Neural progenitor cell (in vitro differentiated cells): ENCODE results near the gene TMED9. TPM values are rescaled to one million over a fixed set of nuclear protein-coding genes. Genes with fewer than 3 reads are reported as not detected.

Experiments
- DNase-seq: peaks from one replicate; pipeline ENCODE4 v3.0.0-alpha.2; 2016; ENCODE audit warnings: low spot score
- H2AFZ ChIP-seq: fragments of 200-600 bp; sonication (generic); replicated peaks from 2 replicates; pipeline ENCODE4 v1.6.1; 2016; ENCODE audit warnings: antibody characterized with exemption
- H3F3A ChIP-seq: fragments of 200-600 bp; sonication (generic); 2 replicates; pipeline ENCODE4 v1.6.1; 2016; ENCODE audit warnings: antibody characterized with exemption, low read depth
- H3K27ac ChIP-seq: fragments of 200-600 bp; sonication (generic); 2 replicates; pipeline ENCODE4 v1.5.1; 2016; ENCODE audit warnings: mild to moderate bottlenecking
- H3K27me3 ChIP-seq: fragments of 200-600 bp; sonication (generic); 2 replicates; pipeline ENCODE4 v1.6.1; 2016; ENCODE audit warnings: mild to moderate bottlenecking, moderate library complexity
- H3K36me3 ChIP-seq: fragments of 200-600 bp; sonication (generic); 2 replicates; pipeline ENCODE4 v1.5.1; 2016
- H3K4me1 ChIP-seq: fragments of 200-600 bp; sonication (generic); 2 replicates; pipeline ENCODE4 v1.6.1; 2016; ENCODE audit warnings: mixed run types
- H3K4me2 ChIP-seq: fragments of 200-600 bp; sonication (generic); 2 replicates; pipeline ENCODE4 v1.6.1; 2016
- H3K4me3 ChIP-seq: fragments of 200-600 bp; sonication (generic); 2 replicates; pipeline ENCODE4 v1.5.1; 2016
- H3K79me2 ChIP-seq: fragments of 200-600 bp; sonication (generic); 2 replicates; pipeline ENCODE4 v1.6.1; 2016; ENCODE audit warnings: low read depth
- H3K9ac ChIP-seq: fragments of 200-600 bp; sonication (generic); 2 replicates; pipeline ENCODE4 v1.6.1; 2016
- H3K9me3 ChIP-seq: fragments of 200-600 bp; sonication (generic); 2 replicates; pipeline ENCODE4 v1.5.1; 2016; ENCODE audit warnings: low read depth
- H4K20me1 ChIP-seq: fragments of 200-600 bp; sonication (generic); 2 replicates; pipeline ENCODE4 v1.6.1; 2016; ENCODE audit warnings: low read depth
- H3K27ac Mint-ChIP-seq: 3 replicates; pipeline ENCODE4 v1.8.0; 2021; ENCODE audit warnings: mixed read lengths
- H3K27me3 Mint-ChIP-seq: 2 replicates; pipeline ENCODE4 v1.8.0; 2022; ENCODE audit warnings: low read depth, mild to moderate bottlenecking, inconsistent platforms, moderate library complexity, mixed read lengths; ENCODE audit not compliant: insufficient read depth
- H3K36me3 Mint-ChIP-seq: 3 replicates; pipeline ENCODE4 v1.8.0; 2021; ENCODE audit warnings: mixed read lengths
- H3K4me1 Mint-ChIP-seq: 3 replicates; pipeline ENCODE4 v1.8.0; 2021; ENCODE audit warnings: mixed read lengths
- H3K4me3 Mint-ChIP-seq: 3 replicates; pipeline ENCODE4 v1.8.0; 2021; ENCODE audit warnings: mild to moderate bottlenecking, moderate library complexity, mixed read lengths
- H3K9me3 Mint-ChIP-seq: 3 replicates; pipeline ENCODE4 v1.8.0; 2020; ENCODE audit warnings: mixed read lengths
- EZH2 ChIP-seq: fragments of 200-600 bp; sonication (generic); IDR thresholded peaks from 2 replicates; pipeline ENCODE4 v1.6.1; 2017; ENCODE audit warnings: antibody characterized with exemption, mild to moderate bottlenecking, moderate library complexity
- EZH2phosphoT487 ChIP-seq: fragments of 200-600 bp; sonication (generic); IDR thresholded peaks from 2 replicates; pipeline ENCODE4 v1.6.1; 2017; ENCODE audit warnings: antibody characterized with exemption
- total RNA-seq: library from RNA; depleted of rRNA; stranded (reverse); fragments of >200 nt; gene quantifications from 2 replicates; pipeline ENCODE4 v1.2.3, GENCODE V29; 2015; ENCODE audit warnings: low replicate concordance
- TF ChIP-seq, protein P1 (sequence below): fragments of 200-600 bp; sonication (generic); IDR thresholded peaks from 2 replicates; pipeline ENCODE4 v1.5.1; 2017; ENCODE audit warnings: antibody characterized with exemption, mild to moderate bottlenecking

Gene TMED9
- total RNA-seq, 1 donor from 2014 or later: 30.9 TPM

DNA sequence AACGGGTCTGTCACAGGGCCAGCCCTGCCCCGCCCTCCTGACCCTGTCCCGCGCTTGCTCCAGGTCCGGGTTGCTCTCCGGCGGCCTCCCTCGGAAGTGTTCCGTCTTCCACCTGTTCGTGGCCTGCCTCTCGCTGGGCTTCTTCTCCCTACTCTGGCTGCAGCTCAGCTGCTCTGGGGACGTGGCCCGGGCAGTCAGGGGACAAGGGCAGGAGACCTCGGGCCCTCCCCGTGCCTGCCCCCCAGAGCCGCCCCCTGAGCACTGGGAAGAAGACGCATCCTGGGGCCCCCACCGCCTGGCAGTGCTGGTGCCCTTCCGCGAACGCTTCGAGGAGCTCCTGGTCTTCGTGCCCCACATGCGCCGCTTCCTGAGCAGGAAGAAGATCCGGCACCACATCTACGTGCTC, 12.1 kb downstream of the TMED9 start:
- no peak overlapping the region for H2AFZ ChIP-seq
- no peak overlapping the region for H3K4me2 ChIP-seq
- no peaks in the 10 kb centered on the region for H3K36me3 ChIP-seq
- no peak for TF ChIP-seq EZH2phosphoT487
- TF ChIP-seq, protein P1, sequence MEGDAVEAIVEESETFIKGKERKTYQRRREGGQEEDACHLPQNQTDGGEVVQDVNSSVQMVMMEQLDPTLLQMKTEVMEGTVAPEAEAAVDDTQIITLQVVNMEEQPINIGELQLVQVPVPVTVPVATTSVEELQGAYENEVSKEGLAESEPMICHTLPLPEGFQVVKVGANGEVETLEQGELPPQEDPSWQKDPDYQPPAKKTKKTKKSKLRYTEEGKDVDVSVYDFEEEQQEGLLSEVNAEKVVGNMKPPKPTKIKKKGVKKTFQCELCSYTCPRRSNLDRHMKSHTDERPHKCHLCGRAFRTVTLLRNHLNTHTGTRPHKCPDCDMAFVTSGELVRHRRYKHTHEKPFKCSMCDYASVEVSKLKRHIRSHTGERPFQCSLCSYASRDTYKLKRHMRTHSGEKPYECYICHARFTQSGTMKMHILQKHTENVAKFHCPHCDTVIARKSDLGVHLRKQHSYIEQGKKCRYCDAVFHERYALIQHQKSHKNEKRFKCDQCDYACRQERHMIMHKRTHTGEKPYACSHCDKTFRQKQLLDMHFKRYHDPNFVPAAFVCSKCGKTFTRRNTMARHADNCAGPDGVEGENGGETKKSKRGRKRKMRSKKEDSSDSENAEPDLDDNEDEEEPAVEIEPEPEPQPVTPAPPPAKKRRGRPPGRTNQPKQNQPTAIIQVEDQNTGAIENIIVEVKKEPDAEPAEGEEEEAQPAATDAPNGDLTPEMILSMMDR: no peak
- no peak for TF ChIP-seq EZH2
- no peak overlapping the region for H3K27ac ChIP-seq
- no peaks in the 10 kb centered on the region for H3K9me3 Mint-ChIP-seq
- peaks cover 23% of the 10 kb centered on the region for H3K4me1 Mint-ChIP-seq
- no peak for DNase-seq
- H3K79me2 ChIP-seq: peaks cover 4% of the 10 kb centered on the region
- peaks cover 14% of the 10 kb centered on the region for H3F3A ChIP-seq
- peaks cover 4% of the 10 kb centered on the region for H3K27me3 Mint-ChIP-seq
- no peak overlapping the region for H3K9ac ChIP-seq
- H3K27me3 ChIP-seq: peaks cover 7% of the 10 kb centered on the region
- H3K9me3 ChIP-seq: no peaks in the 10 kb centered on the region
- H3K36me3 Mint-ChIP-seq: peaks cover 2% of the 10 kb centered on the region
- no peak overlapping the region for H3K27ac Mint-ChIP-seq
- no peaks in the 10 kb centered on the region for H3K4me1 ChIP-seq
- no peaks in the 10 kb centered on the region for H4K20me1 ChIP-seq
- H3K4me3 ChIP-seq: no peak overlapping the region
- no peak overlapping the region for H3K4me3 Mint-ChIP-seq

DNA sequence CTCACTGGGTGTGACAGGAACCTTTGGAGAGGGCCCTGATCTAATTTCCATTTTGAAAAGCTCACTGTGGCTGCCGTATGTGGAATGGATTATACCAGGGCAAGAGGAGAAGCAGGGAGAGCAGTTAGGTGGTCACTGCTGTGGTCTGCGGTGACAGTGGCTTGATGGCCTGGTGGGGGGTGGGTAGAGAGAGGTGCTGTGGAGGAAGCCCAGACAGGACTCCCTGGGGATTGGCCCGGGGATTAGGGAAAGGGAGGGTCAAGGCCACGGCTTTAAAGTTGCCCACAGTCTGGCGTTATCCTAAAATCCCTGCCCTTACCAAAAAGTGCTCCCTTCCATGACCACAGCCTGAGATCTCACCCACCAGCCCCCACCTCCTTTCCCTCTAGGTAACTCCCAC, 12.7 kb downstream of the TMED9 start:
- no peaks in the 10 kb centered on the region for H3K9me3 Mint-ChIP-seq
- H3K4me3 Mint-ChIP-seq: no peak overlapping the region
- no peaks in the 10 kb centered on the region for H4K20me1 ChIP-seq
- peaks cover 1% of the 10 kb centered on the region for H3K27me3 ChIP-seq
- DNase-seq: no peak
- H3K4me2 ChIP-seq: no peak overlapping the region
- H3K9ac ChIP-seq: no peak overlapping the region
- H3K36me3 ChIP-seq: no peaks in the 10 kb centered on the region
- peaks cover 12% of the 10 kb centered on the region for H3F3A ChIP-seq
- H3K9me3 ChIP-seq: no peaks in the 10 kb centered on the region
- no peak overlapping the region for H3K27ac ChIP-seq
- H3K27ac Mint-ChIP-seq: no peak overlapping the region
- no peak overlapping the region for H3K4me3 ChIP-seq
- no peaks in the 10 kb centered on the region for H3K4me1 ChIP-seq
- H3K27me3 Mint-ChIP-seq: peaks cover 4% of the 10 kb centered on the region
- H3K79me2 ChIP-seq: peaks cover 4% of the 10 kb centered on the region
- no peak for TF ChIP-seq EZH2
- TF ChIP-seq EZH2phosphoT487: no peak
- TF ChIP-seq, protein P1: no peak
- H2AFZ ChIP-seq: no peak overlapping the region
- peaks cover 2% of the 10 kb centered on the region for H3K36me3 Mint-ChIP-seq
- peaks cover 23% of the 10 kb centered on the region for H3K4me1 Mint-ChIP-seq

DNA sequence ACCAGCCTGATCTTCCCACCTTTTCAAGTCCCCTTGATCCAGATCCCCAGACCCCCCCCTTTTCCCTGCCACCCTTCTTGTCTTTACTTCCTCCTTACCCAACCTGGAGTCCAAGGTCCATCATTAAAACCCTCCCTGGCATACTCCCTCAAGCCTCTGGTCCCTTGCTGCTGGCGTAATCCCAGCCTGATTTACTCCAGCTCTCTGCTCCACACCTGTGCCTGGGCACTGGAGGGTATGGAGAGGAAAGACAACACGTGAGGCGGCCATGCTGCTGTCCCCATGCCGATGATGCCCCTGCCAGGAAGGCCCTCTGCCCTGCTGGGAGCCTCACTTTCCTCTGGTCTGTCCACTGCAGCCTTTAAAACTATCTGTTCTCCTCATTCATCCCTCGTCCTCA, 13.1 kb downstream of the TMED9 start:
- Histone ChIP-seq H3K4me1 (no peaks in the 10 kb centered on the region), H4K20me1 (no peaks in the 10 kb centered on the region), H3K9me3 (no peaks in the 10 kb centered on the region), H3K36me3 (no peaks in the 10 kb centered on the region), H3K79me2 (peaks cover 4% of the 10 kb centered on the region), H3K9ac (no peak overlapping the region), H3K4me2 (no peak overlapping the region), H3F3A (peaks cover 12% of the 10 kb centered on the region), H2AFZ (no peak overlapping the region), H3K27ac (no peak overlapping the region), H3K27me3 (no peaks in the 10 kb centered on the region), H3K4me3 (no peak overlapping the region)
- Mint-ChIP-seq H3K27me3 (peaks cover 4% of the 10 kb centered on the region), H3K4me3 (peak overlapping the region; percentile 71), H3K27ac (no peak overlapping the region), H3K9me3 (no peaks in the 10 kb centered on the region), H3K36me3 (peaks cover 2% of the 10 kb centered on the region), H3K4me1 (peaks cover 23% of the 10 kb centered on the region)
- no peak for DNase-seq
- TF ChIP-seq EZH2 (no peak), EZH2phosphoT487 (no peak)
- TF ChIP-seq, protein P1: no peak
